NCI-H1436 treated with DMSO at 0.1 percent for 48 hours (cell line): ENCODE data around the gene NUP214.
"Not testable (repeated sequence)": the region's sequence is repeated elsewhere in the genome, so short reads cannot be mapped to it uniquely, and the experiment has no call there.

Experiments
- DNase-seq: peaks from one replicate; lab custom pipeline; 2025; lab: John Stamatoyannopoulos, UW

Gene NUP214

GRCh38 chr9:131161585-131161984 lies 36.2 kb downstream of the NUP214 start:
- DNase-seq: no peak

GRCh38 chr9:131162886-131163285 lies 37.5 kb downstream of the NUP214 start:
- DNase-seq: no peak

GRCh38 chr9:131165523-131165922 lies 40.1 kb downstream of the NUP214 start:
- DNase-seq: no peak

GRCh38 chr9:131167146-131167692 lies 41.8 kb downstream of the NUP214 start:
- no peak for DNase-seq

DNA sequence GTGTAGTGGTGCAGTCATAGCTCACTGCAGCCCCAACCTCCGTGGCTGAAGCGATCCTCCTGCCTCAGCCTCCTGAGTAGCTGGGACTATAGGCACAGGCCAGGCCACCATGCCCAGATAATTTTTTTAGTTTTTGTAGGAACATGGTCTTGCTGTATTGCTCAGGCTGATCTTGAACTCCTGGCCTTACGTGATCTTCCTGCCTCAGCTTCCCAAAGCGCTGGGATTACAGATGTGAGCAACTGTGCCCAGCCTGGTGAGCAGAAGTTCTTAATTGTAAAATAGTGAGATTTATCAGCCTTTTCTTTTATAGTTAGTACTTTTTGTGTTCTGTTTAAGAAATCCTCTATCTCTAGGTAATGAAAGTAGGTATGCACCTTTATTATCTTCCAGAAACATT lies 42.5 kb downstream of the NUP214 start:
- no peak for DNase-seq

DNA sequence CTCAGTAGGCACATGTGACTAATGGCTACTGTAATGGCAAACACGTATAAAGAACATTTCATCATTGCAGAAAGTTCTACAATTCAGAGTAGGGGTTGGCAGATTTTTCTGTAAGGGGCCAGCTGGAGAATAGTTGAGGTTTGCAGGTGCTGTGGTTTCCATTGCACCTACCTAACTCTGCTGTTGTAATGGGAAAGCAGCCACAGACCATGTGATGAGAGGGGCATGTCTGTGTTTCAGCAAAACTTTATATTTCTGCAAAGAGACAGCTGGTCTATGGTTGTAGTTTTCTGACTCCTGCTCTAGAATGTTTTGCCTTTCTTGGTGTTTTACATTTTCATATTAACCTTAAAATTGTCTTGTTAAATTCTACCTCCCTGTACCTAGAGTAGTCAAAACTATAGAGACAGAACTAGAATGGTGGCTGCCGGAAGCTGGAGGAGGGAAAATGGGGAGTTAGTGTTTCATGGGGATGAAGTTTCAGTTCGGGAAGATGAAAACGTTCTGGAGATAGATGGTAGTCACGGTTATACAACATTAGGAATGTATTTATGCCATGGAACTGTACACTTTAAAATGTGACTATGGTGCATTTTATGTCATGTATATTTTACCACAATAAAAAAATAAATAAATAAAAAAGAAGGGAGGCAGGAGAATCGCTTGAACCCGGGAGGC lies 44.3 kb downstream of the NUP214 start:
- no peak for DNase-seq

DNA sequence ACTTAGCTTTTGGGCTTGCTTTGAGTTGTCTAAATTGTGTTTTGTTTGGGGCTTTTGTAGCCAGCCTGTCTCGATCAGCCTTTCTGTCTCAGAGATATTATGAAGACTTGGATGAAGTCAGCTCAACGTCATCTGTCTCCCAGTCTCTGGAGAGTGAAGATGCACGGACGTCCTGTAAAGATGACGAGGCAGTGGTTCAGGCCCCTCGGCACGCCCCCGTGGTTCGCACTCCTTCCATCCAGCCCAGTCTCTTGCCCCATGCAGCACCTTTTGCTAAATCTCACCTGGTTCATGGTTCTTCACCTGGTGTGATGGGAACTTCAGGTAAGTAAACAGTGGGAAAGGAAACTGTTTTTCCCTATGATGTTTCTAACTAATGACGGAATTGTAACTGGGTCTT lies 48.6 kb downstream of the NUP214 start:
- DNase-seq: no peak

- DNase-seq: no peak
Measured at GRCh38 chr9:131174681-131175239, 49.4 kb downstream of the NUP214 start.

DNA sequence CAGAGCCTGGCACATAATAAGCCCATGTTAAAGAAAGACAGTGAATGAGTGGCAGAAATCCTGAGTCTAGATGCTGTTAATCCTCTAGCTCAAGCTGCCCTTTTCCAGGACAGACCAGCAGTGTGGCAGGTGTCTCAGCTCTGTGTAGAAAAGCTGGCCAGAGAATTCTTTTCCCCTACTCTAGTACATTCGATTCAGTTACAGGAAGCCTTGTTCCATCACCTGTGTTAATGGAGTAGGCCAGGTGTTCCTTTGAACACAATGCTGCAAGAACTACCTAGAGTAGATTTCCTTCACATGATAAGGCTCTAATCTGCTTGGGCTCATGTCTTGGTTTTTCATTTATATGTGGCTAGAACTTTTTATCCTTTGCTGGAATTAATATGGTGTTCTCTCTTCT lies 52.5 kb downstream of the NUP214 start:
- DNase-seq: no peak

DNA sequence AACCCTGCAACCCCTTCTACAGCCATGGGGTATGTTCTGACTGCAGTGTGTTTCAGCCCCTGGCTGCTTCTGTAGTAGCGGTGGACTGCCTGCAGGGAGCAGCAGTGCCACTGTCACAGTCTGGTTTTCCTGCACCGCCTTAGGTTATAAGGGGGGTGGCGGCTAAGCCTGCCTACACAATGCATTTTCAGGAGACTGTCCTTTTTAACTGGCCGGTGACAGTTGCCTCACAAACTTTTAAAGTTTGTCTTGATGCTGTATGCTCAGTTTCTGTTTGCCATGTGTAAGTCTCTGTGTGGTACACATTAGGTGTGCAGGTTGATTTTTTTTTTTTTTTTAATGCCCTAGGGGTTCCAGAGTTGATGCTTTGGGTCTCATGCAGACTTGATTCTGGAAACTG lies 53.0 kb downstream of the NUP214 start:
- no peak for DNase-seq

DNA sequence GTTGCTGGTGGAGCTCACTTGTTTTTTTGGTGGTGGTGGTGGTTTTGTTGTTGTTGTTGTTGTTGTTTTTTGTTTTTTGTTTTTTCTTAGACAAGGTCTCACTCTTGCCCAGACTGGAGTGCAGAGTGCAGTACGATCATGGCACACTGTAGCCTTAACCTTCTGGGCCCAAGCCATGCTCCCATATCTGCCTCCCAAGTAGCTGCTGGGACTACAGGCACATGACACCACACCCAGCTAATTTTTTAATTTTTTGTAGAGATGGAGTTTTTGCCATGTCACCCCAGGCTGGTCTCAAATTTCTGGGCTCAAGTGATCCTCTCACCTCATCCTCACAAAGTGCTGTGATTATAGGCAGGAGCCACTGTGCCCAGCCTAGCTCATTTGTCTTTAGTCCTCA lies 53.5 kb downstream of the NUP214 start:
- no peak for DNase-seq

GRCh38 chr9:131179561-131180219 lies 54.3 kb downstream of the NUP214 start:
- DNase-seq: no peak

DNA sequence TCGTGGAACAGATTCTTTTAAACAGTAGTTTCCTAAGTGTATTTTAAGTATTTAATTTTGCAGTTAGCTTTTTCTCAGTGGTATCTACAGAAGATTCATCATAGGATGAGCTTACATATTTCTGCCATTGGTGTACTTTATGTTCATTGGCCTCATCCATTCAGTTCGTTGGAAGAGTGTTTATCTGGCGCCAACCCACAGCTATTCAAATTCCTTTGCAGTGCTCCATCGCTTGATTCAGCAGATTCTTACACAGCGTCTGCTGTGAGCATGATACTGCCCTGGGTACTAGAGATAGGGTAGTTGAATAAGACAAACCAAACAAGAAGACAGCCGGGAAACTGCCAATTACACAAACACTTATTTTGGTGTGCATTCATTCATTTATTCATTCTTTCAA lies 55.1 kb downstream of the NUP214 start:
- DNase-seq: no peak

- DNase-seq: no peak
Measured at GRCh38 chr9:131181091-131181681, 55.8 kb downstream of the NUP214 start.

DNA sequence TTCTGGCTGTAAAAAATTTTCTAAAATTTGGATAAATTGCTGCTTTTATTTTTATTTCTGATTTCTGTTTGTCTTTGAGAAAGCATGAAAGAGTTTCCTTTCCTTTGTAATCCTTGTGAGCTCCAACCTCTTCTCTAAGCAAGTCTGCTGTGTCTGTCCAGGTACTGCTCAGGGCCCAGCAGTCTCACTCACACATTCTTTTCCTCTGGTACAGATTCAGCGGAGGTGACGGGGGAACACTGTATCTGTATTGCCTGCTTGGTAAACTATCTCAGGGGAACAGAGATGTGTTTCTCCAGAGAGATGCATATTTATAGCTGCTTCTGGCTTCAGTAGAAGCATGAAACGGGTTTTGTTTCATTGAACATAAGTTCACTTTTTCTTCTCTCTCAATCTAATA lies 60.5 kb downstream of the NUP214 start:
- DNase-seq: no peak

DNA sequence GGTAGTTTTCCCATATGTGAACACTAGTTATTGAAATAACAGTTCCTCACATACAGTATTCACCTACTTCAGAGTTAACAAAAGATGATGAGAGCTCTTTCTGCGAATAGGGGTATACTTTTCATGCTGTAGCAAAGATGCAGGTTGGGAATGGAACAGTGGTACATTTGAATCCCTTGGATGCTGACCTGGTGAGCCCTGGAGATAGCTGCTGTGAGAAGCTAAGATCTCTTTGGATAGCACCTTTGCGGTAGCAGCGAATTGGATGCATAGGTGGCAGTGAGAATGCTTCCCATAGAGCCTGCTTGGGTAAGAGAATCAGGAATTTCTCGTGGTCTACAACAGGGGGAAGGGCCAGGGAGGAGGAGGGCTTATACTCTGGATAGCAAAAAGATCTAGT lies 61.2 kb downstream of the NUP214 start:
- DNase-seq: no peak

GRCh38 chr9:131187957-131188356 lies 62.6 kb downstream of the NUP214 start:
- no peak for DNase-seq

GRCh38 chr9:131188976-131189375 lies 63.6 kb downstream of the NUP214 start:
- DNase-seq: no peak

GRCh38 chr9:131190191-131190590 lies 64.8 kb downstream of the NUP214 start:
- no peak for DNase-seq

GRCh38 chr9:131191032-131191431 lies 65.6 kb downstream of the NUP214 start:
- DNase-seq: not testable (repeated sequence)

GRCh38 chr9:131191857-131192256 lies 66.5 kb downstream of the NUP214 start:
- no peak for DNase-seq

DNA sequence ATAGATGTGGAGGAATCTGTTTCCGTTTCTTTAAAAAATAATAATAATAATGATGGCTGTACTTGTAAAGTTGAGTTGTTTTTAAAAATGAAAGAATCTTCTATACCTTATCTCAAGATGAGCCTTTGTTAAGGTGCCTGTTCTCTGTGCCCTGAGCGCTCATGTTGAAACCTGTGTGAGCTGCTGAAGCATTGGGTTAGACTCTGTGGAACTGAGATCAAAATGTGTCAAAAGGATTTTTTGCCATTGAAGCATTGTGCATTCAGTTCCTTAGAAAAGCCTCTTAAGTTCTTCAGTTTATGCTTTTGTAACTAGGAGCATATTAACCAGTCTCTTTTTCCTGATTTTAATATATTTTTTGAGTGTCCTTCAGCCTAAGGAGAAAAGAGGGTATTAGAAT lies 67.7 kb downstream of the NUP214 start:
- DNase-seq: no peak

DNA sequence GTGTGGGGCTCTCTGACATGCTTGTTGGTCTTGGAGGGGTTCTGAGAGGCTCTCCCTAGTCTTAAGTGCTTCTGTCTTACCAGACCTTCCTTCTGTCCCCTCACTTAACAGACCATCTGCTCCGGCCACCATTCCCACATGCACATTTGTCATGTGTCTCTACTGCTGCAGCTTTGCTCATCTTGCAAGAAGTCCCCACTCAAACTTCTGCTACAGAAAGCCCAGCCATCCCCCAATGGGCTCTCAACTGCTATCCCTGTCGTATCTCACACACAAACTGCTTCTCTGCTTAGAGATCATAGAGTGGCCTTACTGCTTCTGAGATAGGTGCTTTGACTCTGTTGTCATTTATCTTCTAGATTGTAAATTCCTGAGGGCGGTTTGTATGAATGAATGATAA lies 69.4 kb downstream of the NUP214 start:
- no peak for DNase-seq
